GM21526 (cell line): Measurements from ENCODE around the gene SIGLEC1.

ENCODE experiments used
- ATAC-seq: cut with Tn5 transposase; IDR thresholded peaks from one replicate; pipeline ENCODE4 v1.9.1; 2021; ENCODE audit warnings: moderate library complexity; ENCODE audit not compliant: unreplicated experiment, low FRiP score

The SIGLEC1 gene

DNA sequence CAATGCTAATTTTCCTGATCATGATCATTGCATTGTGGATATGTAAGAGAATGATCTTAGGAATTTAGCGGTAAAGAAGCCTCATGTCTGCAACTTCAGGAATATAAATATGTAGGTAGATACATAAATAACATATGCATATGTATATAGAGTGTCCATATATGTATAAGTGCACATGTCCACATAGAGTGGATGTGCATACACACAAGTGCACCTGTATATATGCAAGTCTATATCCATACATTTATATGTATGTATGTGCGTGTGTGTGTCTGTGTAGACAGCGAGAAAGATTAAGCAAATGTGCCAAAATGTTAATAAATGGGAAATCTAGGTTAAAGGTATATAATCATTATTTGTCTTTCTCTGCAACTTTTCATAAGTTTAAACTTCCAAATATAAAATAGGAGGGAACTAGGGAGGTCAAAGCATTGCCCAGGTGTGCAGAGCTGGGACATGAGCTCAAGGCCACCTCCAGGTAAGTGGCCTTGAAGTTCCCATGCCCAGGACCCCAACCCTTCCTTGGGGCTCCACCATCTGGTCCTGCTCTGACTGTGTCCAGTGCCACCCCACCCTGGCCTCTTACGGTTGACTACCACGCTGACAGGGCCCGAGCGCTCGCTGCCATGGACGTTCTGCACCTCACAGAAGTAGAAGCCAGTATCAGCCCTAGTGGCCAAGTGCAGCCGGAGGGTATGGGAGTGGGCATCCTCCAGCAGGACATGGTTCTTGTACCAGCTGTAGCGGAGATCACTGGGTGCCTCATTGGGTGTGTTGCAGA is 9.6 kb downstream of the SIGLEC1 start:
- ATAC-seq: no peak

DNA sequence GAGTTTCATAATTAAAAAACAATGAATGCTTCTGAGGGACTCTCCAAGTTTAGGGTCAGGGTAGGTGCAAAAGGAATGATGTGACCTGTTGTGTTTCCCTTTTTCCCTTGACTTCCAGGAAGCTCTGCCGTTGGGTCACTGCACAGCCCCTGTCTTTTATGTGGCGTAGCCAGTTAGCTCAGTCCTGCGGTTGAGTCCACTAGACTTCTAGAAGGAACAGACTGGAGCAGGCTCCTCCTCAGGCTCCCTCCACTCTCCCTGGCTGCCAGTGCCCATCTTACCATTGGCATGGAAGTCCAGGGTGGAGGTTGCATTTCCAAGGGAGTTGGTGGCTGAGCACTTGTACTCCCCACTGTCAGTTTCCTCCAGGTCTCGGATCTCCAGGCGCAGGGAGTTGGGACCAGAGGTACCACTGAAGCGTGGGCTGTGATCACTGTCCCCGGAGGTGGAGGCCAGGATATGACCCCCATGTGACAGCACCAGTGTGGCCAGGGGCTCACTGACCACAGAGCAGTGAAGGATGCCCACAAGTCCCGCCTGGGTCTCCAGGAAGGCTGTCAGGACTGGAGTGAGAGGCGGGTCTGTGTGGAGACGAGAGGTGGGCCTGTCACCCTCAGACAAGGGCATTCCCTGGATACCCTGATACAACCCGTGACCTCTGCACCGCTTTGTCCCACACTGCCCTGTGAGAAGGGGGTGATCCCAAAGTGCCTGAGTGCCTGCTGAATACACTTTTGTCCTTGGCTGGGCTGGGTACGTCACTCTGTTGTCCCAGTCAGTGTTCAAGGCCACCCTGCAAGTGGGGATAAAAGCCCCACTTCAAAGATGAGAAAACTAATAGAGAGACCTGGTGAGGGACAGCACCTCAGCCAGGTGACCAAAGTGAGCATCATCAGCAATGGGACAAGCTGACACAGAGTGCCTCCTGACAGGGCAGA is 11.1 kb downstream of the SIGLEC1 start:
- ATAC-seq: no peak

DNA sequence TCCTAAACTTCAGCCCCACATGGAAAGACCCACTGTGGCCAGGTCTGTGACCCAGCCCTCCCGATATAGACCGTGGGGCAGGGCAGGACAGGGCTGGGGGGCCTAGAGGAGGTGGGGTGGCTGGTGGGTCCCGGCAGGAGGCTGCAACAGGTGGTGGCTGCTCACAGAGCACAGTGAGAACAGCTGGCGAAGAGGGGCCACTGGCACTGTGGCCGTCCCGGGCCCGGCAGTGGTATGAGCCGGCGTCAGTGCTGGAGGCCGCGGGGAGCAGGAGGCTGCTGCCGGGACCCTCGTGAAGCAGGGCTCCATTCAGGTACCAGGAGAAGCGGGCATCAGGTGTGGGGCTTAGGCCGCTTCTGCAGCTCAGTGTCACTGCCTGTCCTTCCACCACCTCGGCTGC is 13.4 kb downstream of the SIGLEC1 start:
- ATAC-seq: no peak

DNA sequence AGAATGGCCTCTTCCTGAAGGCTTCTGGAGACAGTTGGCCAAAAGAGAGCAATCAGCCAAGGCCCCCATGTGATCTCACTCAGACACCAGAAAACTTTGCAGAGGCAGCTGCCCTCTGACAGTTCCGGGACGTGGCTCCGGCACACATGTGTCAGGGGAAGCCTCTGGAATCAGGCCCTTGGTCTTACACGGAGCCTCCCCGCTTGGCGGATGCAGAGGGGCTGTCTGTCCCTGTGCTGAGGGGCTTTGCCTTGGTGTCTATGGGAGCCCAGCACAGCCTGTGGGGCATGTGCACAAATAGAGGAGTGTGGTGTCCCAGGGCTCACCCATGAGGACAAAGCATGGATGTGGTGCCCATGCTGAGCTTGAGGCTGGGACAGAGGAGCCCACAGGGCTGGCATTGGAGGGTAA is 13.8 kb downstream of the SIGLEC1 start:
- no peak for ATAC-seq

- no peak for ATAC-seq
Observed at GRCh38 chr20:3697588-3698305, 14.7 kb downstream of the SIGLEC1 start.

GRCh38 chr20:3696745-3697587 is 15.4 kb downstream of the SIGLEC1 start:
- no peak for ATAC-seq

GRCh38 chr20:3696200-3696599 is 16.2 kb downstream of the SIGLEC1 start:
- no peak for ATAC-seq

- ATAC-seq: no peak
Observed at GRCh38 chr20:3694864-3695263, 17.5 kb downstream of the SIGLEC1 start.

DNA sequence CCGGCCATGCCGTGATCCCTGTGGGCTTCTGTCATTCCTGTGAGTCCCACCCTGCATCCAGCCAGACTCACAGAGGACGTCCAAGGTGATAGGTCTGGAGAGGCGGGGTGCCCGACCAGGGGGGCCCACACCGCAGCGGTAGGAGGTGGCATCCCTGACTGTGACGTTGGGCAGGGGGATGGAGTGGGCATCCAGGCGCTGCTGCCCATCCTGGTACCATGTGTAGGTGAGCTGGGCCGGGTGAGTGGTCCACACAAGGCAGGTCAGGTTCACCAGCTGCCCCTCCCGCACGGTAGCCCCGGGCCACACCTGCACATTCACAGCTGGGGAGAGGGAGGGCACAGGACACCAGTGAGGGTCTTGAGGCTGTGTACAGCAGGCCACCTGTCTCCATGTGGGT is 19.0 kb downstream of the SIGLEC1 start:
- ATAC-seq: no peak

- no peak for ATAC-seq
Observed at GRCh38 chr20:3692706-3693294, 19.6 kb downstream of the SIGLEC1 start.

GRCh38 chr20:3691897-3692296 is 20.5 kb downstream of the SIGLEC1 start:
- ATAC-seq: no peak

- no peak for ATAC-seq
Observed at GRCh38 chr20:3691306-3691705, 21.1 kb downstream of the SIGLEC1 start.

DNA sequence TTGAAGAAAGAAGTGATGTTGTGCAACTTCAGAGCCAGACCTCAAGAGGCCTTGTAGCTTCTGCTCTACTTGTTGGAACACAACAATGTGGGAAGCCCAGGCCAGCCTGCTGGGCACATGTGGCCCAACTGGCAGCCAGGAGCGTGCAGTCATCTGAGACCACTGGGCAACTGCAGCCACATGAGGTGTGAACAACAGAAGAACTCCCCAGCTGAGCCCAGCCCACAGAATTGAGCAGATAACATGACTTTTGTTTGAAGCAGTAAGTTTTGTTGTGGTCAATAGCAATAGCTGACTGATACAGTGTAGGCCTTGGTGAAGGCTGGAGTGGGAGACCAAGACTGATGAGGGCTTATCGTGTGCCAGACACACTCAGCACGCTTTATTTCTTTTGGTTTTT is 22.0 kb downstream of the SIGLEC1 start:
- no peak for ATAC-seq

GRCh38 chr20:3689978-3690377 is 22.4 kb downstream of the SIGLEC1 start:
- no peak for ATAC-seq

- ATAC-seq: no peak
Observed at GRCh38 chr20:3687655-3688054, 24.7 kb downstream of the SIGLEC1 start.

GRCh38 chr20:3686867-3687321 is 25.5 kb downstream of the SIGLEC1 start:
- no peak for ATAC-seq

- ATAC-seq: no peak
Observed at GRCh38 chr20:3686421-3686820, 26.0 kb downstream of the SIGLEC1 start.

DNA sequence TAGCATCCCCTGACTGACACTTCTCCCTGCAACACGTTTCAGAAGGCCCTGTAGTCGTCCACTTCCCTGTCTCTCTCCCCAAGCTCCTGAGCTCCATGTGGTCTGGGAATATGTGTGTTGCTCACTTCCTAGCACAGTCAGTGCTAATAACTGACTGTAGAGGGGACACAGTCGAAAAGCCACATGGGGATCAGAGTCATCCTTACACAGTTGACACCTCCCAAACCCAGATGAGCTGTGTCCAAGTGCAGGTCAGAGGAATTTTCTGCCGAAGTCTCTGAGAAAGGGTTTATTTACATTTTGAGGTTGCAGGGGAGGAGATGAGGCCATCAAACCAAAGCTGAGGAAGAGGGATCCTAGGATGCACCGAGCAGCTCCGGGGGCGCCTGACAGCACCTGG is 27.1 kb downstream of the SIGLEC1 start:
- ATAC-seq: no peak

DNA sequence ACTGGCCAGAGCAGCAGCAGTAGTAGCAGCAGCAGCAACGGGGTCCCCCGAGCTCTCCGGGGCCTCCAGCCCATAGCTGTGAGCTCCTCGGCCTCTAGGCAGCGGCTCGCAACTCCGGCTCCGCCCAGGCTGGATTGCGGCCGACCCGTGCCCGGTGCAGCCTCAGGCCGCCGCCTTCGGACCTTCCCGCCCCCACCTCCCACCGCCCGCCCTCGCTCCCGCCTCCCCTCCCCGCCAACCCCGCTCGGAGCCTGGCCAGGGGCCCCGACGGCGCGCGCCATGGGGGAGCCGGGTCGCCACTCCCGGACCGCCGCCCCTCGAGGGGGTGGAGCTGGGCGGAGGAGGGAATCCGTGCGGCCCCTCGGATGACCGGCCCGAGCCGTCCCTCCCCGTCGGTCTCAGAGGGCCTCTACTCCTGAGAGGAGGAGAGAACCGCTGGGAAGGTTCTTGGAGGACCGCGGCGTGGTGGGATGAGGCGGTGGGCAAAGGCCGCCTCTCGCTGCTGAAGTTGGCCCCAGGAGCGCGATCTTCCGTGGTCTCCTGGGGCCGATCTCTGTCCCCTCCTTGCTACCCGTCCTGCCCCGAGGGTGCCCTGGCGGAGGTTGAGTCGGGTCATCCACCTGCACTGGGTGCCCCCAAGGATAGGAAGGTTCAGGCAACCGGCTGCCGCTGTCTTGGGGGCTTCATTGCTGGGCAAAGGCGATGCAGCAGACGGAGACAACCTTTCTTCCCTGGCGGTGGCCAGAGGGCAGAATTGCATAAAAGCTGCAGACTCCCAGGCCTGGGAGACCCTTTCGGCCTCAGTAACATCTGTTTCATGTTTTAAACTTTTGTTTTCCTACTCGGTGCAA is 30.2 kb downstream of the SIGLEC1 start, which contains the start of gene ADAM33:
Gene ADAM33, minus strand, starts transcription at position 80 of the 851 bp plus-strand sequence. Its CDS starts 6 bp downstream, at position 74.
- ATAC-seq: no peak
